ENCODE measurements around the gene PRH1.

Gene PRH1

DNA sequence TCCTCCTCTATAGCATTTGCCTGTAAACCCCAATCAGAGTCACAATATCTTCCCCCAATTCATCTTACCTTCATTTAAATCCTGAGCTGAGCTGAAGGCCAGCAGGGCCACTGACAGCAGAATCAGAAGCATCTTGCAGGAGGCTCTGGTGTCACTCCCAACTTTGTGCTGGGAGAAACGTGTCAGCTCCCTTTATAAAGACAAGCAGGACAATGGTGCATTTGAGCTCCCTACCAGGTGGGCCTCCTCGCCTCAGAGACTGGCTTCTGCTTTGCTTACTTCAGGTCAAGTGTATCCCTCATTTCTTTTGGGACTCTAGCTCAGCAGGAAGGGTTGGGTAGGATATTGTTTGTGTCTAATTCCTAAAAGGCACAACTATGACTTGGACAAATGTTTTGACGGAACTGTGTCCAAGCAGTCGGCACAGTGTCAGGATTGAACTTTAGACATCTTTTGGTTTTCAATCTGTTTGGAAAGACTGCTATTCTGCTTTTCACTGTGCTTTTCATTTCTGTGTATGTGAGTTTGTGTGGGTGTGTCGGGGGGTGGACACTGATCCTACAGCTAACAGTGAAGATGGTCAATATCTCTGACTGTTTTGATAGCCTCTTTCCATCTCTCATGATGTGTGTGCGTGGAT, at the start of gene PRH1:
Gene PRH1, minus strand, starts transcription at position 170 of the 640 bp plus-strand sequence. Its CDS starts 38 bp downstream, at position 132.
- DNase-seq: no peak

- no peak for DNase-seq
Observed at GRCh38 chr12:10928746-10929286, 44.8 kb upstream of the PRH1 start, which contains the start of gene PRH2. PRH2 (plus strand) TSS chr12:10929236; CDS start chr12:10929274, 38 bp downstream.

GRCh38 chr12:10926269-10926668, 42.2 kb upstream of the PRH1 start:
- no peak for DNase-seq

DNA sequence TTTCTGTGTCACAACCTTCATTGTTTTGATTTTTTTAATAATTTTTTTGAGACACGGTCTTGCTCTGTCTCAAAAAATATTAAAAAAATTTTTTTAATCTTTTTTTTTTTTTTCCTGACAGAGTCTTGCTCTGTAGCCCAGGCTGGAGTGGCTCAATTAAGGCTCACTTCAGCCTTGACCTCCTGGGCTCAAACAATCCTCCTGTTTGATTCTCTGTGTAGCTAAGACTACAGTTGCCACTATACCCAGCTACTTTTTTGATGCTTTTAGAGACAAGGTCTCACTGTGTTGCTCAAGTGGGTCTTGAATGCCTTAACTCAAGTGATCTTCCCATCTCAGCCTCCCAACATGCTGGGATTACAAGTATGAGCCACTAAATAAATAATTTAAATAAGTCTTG, 35.8 kb upstream of the PRH1 start:
- no peak for DNase-seq

GRCh38 chr12:10910380-10910779, 26.3 kb upstream of the PRH1 start:
- no peak for DNase-seq

DNA sequence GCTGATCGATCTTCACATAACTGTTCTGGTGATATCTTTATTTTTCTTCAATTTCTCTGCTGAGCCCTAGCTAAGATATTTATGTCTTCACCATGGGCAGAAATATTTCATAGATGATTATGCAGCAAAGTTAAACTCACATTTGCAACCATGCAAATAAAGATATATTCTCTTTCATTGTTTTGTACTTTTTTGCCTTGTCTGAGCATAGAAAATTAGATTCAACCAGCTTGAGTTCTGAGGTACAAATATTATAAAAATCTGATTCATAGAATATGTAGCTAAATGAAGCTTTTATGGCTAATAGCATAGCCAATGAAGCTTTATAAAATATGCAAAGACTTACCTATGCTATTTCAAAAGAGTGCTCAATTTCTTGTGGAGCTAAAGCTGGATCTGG, 25.4 kb upstream of the PRH1 start, which contains the start of gene TAS2R13:
Gene TAS2R13, minus strand, starts transcription at position 101 of the 400 bp plus-strand sequence. CDS start 264 bp downstream, outside the sequence.
- DNase-seq: no peak

GRCh38 chr12:10904686-10905085, 20.6 kb upstream of the PRH1 start:
- DNase-seq: no peak

DNA sequence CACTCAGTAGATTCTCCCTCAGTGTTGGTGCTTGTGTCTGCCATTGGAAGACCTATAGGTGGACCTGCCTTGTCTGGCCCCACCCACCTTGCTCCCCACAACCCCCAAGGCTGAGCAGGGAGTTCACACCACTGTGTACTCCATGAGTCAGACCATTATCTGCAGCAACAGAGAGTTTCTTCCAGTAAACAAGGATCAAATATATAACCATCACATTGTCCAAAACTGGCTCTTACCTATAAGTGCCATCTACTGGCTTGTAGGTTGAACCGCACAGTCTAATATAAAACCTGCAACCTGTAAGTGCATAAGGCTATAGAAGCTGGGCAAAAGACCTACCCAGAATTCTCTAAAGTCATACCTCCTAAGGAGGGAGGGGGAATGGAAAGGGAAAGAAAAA, 17.4 kb upstream of the PRH1 start:
- no peak for DNase-seq

DNA sequence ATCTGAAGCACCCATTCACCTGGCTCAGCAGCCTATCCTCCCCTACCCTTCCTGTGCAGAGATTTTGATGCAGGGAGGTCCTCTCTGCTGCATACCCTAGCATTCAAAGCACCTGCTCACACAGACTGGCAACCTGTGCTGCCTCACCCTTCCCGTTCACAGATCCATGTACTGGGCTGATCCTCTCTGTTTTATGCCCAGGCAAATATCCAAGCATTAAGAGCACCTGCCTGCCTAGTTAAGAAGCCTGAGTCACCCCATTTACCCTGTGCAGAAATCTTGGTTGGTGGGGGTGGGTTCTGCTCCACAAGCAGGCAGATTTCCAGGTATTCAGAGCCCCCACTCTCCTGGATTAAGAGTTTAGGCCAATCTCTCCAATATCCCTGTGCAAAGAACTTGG, 16.9 kb upstream of the PRH1 start:
- no peak for DNase-seq

- DNase-seq: no peak
Observed at GRCh38 chr12:10900530-10900929, 16.5 kb upstream of the PRH1 start.

DNA sequence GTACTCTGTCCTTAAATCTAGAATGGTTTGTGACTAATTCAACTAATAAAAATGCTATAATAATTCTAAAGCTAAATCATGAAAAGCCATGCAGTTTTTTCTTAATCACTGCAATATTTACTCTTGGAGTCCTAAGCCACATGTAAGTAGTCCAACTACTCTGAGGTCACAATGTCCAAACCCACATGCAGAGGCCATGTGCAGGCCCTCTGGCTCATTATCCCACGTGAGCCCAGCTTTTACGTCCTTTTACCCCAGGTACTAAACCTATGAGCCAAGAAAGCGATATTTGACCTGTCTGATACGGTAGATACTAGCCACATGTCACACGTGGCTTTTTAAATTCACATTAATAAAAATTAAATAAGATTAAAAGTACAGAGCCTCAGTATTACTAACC, 12.8 kb upstream of the PRH1 start:
- DNase-seq: no peak

- no peak for DNase-seq
Observed at GRCh38 chr12:10891937-10892336, 7.9 kb upstream of the PRH1 start.

DNA sequence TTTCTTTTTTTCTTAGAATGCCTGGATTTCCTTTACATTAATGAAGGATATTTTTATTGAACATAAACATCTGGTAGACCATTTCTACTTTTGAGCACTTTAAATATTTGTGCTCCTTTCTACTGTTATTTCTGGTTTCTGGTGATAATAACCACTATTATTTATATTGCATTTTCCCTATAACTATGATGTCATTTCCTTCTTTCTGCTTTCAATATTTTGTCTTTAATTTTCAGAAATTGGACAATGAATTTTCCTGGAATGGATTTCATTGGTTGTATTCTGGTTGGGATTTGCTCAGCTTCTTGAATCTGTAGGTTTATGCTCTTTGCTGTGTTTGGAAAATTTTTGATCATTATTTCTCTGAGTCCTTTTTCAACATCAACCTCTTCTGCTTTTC, 5.2 kb upstream of the PRH1 start:
- no peak for DNase-seq

- DNase-seq: no peak
Observed at GRCh38 chr12:10873378-10873777, 10.7 kb downstream of the PRH1 start.

DNA sequence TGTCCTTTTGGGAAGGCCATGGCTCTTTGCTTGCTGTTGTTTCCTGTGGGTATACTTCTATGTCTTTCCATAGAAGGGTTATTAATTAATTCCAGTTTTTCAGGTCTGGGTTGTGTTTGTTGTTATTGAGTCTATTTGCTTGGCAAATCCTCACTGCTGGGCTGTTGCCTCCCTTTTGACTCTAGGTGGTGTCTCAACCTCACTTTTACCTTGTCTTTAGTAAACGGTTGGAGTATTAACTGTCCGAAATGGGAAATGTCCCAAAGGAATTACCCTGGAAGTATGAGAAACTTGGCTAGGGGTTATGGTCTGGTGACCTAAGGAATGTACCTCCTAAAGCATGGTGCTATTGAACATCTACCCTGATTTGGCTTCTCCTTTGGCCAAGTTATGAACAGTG, 16.7 kb downstream of the PRH1 start:
- DNase-seq: no peak

GRCh38 chr12:10863512-10864218, 20.4 kb downstream of the PRH1 start:
- DNase-seq: no peak

DNA sequence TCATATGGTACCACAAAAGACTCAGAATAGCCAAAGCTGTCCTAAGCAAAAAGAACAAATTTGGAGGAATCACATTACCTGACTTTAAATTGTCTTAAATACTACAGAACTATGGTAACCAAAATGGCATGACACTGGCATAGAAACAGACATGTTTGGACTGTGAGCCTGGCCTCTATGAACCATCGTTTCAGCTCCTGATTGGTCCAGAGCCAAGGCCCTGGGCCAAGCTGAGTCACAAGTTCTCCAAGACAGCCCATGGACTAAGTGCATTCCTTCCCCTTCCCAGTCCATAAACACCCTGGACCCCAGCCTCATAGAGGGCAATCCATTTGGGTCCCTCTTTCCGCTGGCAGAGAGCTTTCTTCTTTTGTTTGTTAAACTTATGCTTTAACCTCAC, 22.7 kb downstream of the PRH1 start:
- DNase-seq: no peak

GRCh38 chr12:10855807-10856206, 28.2 kb downstream of the PRH1 start:
- no peak for DNase-seq

- DNase-seq: no peak
Observed at GRCh38 chr12:10853776-10854175, 30.3 kb downstream of the PRH1 start.

DNA sequence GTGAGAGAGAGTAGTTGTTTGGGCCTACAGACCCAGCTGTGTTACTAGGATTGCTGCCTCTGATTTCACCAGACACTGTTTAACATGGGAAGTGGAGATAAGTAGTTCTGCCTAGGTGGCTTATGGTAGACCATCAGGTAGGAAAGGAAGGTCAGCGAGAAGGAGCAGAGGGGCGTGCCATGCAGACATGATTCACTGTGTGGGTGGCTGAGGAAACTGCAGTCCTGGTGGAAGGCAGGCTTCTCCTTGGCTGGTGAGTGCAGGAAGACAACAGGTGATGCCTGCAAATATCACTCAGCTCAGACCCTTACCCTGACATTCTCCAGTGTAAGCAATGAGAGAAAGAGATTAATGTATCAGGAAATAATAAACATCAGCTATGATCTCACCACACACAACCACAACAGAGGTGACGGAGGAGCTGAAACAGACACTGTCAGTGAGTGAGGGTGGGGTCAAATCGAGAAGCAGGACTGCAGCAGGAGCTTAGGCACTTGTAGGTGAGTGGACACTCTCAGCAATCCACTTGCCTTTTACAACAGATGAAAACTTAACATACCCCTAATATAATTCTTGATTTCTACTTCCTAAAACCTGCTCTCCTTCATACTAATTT, 32.7 kb downstream of the PRH1 start:
- DNase-seq: no peak

- no peak for DNase-seq
Observed at GRCh38 chr12:10849425-10849878, 34.6 kb downstream of the PRH1 start, which contains the start of gene PRR4. PRR4 (minus strand) TSS chr12:10849475; CDS start chr12:10849437, 38 bp downstream.

DNA sequence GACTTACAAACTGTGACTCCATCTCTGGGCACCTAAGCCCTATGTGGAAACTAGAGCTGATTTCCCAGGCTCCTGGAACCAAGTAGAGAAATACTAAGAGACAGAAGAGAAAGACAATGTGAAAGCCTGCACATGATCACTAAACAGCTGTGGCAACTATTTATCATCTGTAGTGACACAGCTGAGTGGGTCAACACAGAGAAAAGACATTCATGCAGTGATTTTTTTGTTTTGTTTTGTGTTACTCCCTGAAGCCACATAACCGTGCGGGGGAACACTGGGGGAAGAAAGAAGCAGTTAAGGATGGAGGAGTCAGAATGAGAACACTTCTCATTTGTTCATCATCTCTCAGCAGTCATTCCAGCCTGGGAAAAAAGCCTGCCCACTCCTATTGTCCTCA, 36.3 kb downstream of the PRH1 start:
- no peak for DNase-seq

DNA sequence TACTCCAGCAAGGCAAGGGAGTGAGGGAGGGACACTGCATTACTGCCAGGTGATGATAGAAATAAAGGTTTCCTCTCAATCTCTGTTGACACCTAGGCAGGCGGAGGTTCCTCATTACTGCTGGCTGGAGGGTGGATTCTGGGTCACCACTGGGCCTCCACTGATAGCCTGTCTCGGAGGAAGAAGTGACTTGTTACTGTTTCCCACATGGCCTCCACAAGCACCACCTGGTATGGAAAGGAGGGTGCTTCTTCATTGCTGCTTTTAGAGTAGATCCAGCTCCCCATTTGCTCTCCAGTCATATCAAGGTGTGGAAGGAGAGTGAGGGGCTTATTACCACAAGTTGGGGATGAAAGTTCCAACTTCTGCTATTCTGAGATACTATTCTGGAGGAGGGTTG, 41.2 kb downstream of the PRH1 start:
- no peak for DNase-seq

DNA sequence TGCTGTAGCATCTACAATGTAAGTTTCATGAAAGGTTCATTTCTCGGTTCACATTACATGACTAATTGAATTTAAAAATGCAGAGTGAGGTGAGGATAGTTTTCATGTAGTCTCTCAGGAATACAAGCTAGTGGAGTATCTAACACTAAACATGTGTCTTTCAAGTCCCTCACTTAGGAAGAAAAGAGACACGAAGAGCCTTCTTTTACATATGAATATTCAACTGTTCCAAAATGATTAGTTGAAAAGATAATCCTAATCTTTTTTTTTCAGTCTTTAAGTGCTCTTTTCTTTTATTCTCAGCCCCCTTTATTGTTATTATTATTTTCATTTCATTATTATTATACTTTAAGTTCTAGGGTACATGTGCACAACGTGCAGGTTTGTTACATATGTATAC, 45.6 kb downstream of the PRH1 start:
- DNase-seq: no peak

Measured in NCI-H82 (cell line).